GM13977 (cell line): Measurements from ENCODE around the gene GDF7.

Source experiments
- DNase-seq: peaks from one replicate; pipeline ENCODE4 v3.0.0; 2012; ENCODE audit warnings: low spot score
- in situ Hi-C: fragments of 300-500 bp; cut with MboI; formaldehyde crosslinking; loops from one replicate; pipeline ENCODE4 v1.12.0; 2022; ENCODE audit warnings: low sequenced_read_pairs, low pct_unique_long_range_greater_than_20kb, mixed read lengths, inconsistent platforms; ENCODE audit not compliant: unreplicated experiment
- TF ChIP-seq, protein P1 (sequence below): IDR thresholded peaks from 2 replicates; pipeline ENCODE4 v1.5.1; 2012; ENCODE audit warnings: mild to moderate bottlenecking, control low read depth; ENCODE audit not compliant: insufficient read depth; ENCODE audit errors: extremely low read depth, missing control alignments

The GDF7 gene

DNA sequence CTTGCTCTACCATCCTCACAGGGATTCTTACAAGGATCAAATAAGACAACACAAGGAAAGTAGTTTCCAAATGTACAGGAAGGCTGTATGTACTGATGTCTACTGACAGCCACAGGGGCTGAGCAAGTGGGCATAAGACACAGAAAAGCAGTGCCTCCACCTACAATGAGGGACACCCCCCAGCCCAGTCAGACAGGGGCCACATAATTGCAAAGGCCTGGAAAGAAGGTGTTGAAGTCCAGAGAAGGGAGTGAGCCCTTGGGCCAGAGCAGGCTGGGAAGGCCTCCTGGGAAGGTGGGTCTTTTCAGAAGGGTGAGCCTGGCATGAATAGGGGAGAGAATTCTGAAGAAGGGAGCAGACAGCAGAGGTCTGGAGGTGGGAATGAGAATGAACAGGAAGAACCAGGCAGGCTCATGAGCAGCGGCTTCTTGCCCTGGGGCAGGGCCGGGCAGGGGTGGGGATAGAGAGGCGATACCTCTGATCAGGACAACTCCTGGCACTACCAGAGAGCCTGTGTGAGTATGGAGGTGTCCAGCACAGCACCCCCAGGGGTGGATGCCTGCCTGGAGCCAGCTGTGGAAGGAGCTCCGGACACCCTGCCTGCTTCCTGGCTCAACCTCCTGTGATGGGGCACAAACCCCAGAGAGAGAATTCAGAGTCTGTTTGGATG, 46.1 kb upstream of the GDF7 start:
- no peak for DNase-seq
- in situ Hi-C loops, result no loop called here
- TF ChIP-seq, protein P1, sequence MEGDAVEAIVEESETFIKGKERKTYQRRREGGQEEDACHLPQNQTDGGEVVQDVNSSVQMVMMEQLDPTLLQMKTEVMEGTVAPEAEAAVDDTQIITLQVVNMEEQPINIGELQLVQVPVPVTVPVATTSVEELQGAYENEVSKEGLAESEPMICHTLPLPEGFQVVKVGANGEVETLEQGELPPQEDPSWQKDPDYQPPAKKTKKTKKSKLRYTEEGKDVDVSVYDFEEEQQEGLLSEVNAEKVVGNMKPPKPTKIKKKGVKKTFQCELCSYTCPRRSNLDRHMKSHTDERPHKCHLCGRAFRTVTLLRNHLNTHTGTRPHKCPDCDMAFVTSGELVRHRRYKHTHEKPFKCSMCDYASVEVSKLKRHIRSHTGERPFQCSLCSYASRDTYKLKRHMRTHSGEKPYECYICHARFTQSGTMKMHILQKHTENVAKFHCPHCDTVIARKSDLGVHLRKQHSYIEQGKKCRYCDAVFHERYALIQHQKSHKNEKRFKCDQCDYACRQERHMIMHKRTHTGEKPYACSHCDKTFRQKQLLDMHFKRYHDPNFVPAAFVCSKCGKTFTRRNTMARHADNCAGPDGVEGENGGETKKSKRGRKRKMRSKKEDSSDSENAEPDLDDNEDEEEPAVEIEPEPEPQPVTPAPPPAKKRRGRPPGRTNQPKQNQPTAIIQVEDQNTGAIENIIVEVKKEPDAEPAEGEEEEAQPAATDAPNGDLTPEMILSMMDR, result no peak

DNA sequence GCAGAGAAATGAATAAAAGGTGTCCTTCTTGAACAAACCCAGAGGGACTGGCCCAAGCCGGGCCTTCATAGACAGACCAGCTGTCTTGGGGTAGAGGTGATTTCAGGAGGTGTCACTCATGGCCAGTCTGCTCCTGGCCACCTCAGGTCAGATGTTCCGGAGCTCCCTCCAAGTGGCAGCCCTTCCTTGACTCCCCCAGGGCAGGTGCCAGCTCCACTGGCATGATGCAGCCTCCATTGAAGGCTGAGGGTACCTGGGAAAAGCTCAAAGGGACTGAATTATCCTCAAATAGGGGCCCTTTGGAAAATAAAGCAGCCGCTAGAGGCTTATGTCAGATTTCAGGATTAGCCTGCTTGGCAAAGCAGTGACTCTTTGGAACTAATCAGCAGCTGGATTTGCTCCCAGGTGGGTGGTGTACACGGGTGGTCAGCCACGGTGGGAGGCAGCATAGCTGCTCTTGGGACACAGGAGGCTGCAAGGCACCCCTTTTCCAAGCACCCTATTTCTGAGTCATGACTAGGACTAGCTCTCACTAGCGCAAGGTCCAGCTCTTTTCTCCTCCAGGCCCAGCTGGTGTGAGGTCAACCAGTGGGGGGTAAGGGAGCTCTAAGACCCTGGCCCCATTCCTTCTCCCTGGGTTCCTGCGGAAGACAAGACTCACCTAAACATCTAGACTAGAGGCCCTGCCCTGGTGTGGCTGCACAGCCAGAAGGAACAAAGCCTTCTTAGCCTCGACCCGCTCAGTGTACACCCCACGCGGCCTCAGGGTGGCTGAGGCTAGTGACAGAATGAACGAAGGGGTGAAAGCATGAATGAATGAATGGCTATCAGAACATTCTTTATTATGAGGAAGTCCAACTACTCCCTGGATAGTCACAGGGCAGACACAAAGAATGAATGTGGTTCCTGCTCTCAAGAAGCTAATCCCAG, 45.3 kb upstream of the GDF7 start:
- no peak for DNase-seq
- TF ChIP-seq, protein P1, result no peak
- in situ Hi-C loops, result no loop called here

DNA sequence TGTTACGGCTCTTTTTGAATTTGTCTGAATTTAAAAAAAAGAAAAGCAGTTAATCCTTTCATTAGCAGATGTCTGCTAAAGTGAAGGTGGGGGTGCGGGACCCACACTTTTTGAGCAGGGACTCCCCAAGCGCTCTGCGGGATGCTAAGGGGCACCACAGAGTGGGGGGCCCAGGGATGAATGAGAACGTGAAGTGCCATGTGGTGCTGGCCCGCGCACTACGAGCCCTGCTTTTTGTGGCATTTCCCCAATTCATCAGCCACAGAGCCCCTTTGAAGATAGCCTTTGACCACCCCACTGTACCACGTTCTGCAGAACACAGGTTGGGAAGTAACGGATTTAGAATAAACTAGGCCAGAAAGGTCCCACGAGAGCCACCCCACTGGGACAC, 44.7 kb upstream of the GDF7 start:
- in situ Hi-C loops, result no loop called here
- DNase-seq, result no peak
- TF ChIP-seq, protein P1, result no peak

DNA sequence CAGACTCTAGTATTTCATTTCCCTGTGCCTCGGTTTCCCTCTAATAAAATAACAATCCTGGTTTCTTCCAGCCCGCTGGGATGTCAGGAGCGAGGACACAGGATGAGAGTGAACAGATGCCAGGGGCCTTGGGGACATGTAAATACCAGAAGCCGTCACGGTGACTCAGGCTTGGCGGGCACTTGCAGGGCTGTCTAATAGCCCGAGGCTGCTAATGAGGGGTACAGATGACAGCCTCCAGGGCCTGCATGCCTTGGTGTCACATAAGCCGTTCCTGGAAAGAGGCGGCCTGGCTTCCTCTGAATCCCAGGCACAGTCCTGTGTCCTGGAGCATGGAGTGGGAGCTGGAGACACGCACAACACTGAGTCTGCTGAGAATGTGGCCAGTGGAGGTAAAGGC, 44.2 kb upstream of the GDF7 start:
- TF ChIP-seq, protein P1, result no peak
- in situ Hi-C loops, result no loop called here
- DNase-seq, result no peak

DNA sequence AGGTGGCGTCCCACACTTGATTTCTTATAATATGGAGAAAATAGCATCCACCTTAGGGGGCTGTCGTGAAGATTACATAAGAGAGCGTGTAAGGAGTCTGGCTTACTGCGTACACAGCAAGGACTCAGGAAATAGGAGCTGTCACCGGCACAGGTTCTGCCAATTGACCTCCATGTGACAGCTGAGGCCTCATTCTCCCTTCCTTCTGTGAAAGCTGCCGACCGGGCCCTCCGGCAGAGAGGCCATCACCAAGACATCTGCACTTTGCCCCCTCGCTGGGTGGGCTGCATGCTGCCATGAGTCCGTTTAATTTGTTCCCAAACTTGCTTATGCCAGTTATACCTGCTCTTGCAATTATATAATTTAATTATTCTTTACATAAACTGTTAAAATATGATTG, 43.7 kb upstream of the GDF7 start:
- in situ Hi-C loops, result no loop called here
- DNase-seq, result no peak
- TF ChIP-seq, protein P1, result no peak

DNA sequence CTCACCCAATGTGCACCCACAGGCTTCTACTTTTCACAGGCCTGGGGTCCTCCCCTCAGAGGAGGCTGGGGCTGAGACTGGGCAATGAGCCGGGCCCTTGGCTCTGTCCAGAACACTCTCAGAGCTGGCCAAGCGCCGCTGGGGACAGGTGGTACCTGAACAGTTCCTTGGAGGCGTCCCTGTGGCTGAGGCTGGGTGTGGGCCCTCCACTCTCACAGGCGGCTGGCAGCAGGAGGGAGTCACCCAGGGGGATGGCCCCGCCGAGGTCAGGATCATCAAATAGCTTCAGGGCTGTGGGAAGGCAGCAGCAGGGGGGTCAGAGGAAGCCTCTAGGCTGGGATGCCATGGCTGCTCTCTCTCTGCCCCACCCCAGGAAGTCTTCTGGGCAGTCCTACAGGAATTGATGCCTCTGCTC, 43.2 kb upstream of the GDF7 start:
- DNase-seq, result no peak
- in situ Hi-C loops, result no loop called here
- TF ChIP-seq, protein P1, result no peak
